Neural crest cell (in vitro differentiated cells): Measurements from ENCODE around the gene TBC1D4. TPM values are rescaled to one million over a fixed set of nuclear protein-coding genes. Genes with fewer than 3 reads are reported as not detected.

Experiments
- DNase-seq: peaks from one replicate; pipeline ENCODE4 v3.0.0; 2021; ENCODE audit warnings: low read depth, mixed read lengths, low spot score
- H3K27ac Mint-ChIP-seq: one replicate; pipeline ENCODE4 v1.8.0; 2021; ENCODE audit warnings: mild to moderate bottlenecking, mixed read lengths; ENCODE audit not compliant: unreplicated experiment
- H3K27me3 Mint-ChIP-seq: 2 replicates; pipeline ENCODE4 v1.8.0; 2021; ENCODE audit warnings: low read depth, mild to moderate bottlenecking, mixed read lengths
- H3K36me3 Mint-ChIP-seq: 2 replicates; pipeline ENCODE4 v1.8.0; 2021; ENCODE audit warnings: low read depth, mild to moderate bottlenecking, mixed read lengths
- H3K4me1 Mint-ChIP-seq: 2 replicates; pipeline ENCODE4 v1.8.0; 2021; ENCODE audit warnings: mixed read lengths
- H3K4me3 Mint-ChIP-seq: one replicate; pipeline ENCODE4 v1.8.0; 2021; ENCODE audit warnings: mild to moderate bottlenecking, mixed read lengths
- H3K9me3 Mint-ChIP-seq: 2 replicates; pipeline ENCODE4 v1.8.0; 2021; ENCODE audit warnings: mixed read lengths
- CTCF ChIP-seq: fragments of 200-600 bp; sonication (generic); conservative IDR thresholded peaks from 2 replicates; pipeline ENCODE4 v1.5.0; 2021; ENCODE audit warnings: antibody characterized with exemption, mild to moderate bottlenecking
- total RNA-seq: library from RNA; stranded (reverse); gene quantifications from 2 replicates; pipeline ENCODE4 v1.2.1, GENCODE V29; 2021

Gene TBC1D4
- total RNA-seq, 1 donor from 2014 or later, result 13.4 TPM

GRCh38 chr13:75514080-75514995 lies 32.4 kb upstream of the TBC1D4 start:
- Mint-ChIP-seq H3K4me3 (no peak overlapping the region), H3K9me3 (peaks cover 3% of the 10 kb centered on the region), H3K27ac (no peak overlapping the region), H3K36me3 (no peaks in the 10 kb centered on the region), H3K27me3 (no peaks in the 10 kb centered on the region), H3K4me1 (no peaks in the 10 kb centered on the region)
- TF ChIP-seq CTCF, result no peak
- DNase-seq, result no peak

GRCh38 chr13:75513271-75513670 lies 31.3 kb upstream of the TBC1D4 start:
- Mint-ChIP-seq H3K4me3 (no peak overlapping the region), H3K27ac (no peak overlapping the region), H3K36me3 (no peaks in the 10 kb centered on the region), H3K9me3 (peaks cover 3% of the 10 kb centered on the region), H3K27me3 (no peaks in the 10 kb centered on the region), H3K4me1 (no peaks in the 10 kb centered on the region)
- no peak for DNase-seq
- TF ChIP-seq CTCF, result no peak

- Mint-ChIP-seq H3K27ac (no peak overlapping the region), H3K27me3 (no peaks in the 10 kb centered on the region), H3K36me3 (no peaks in the 10 kb centered on the region), H3K9me3 (no peaks in the 10 kb centered on the region), H3K4me1 (no peaks in the 10 kb centered on the region), H3K4me3 (no peak overlapping the region)
- no peak for DNase-seq
- TF ChIP-seq CTCF, result no peak
These were observed 30.3 kb upstream of the TBC1D4 start for GRCh38 chr13:75512253-75512652.

GRCh38 chr13:75511051-75511625 lies 29.2 kb upstream of the TBC1D4 start:
- H3K27ac Mint-ChIP-seq, result no peak overlapping the region
- no peaks in the 10 kb centered on the region for H3K4me1 Mint-ChIP-seq
- no peak for DNase-seq
- no peaks in the 10 kb centered on the region for H3K27me3 Mint-ChIP-seq
- no peaks in the 10 kb centered on the region for H3K9me3 Mint-ChIP-seq
- H3K4me3 Mint-ChIP-seq, result no peak overlapping the region
- TF ChIP-seq CTCF, result no peak
- H3K36me3 Mint-ChIP-seq, result no peaks in the 10 kb centered on the region

GRCh38 chr13:75508002-75508548 lies 26.1 kb upstream of the TBC1D4 start:
- Mint-ChIP-seq H3K36me3 (no peaks in the 10 kb centered on the region), H3K4me1 (no peaks in the 10 kb centered on the region), H3K27ac (no peak overlapping the region), H3K4me3 (no peak overlapping the region), H3K9me3 (no peaks in the 10 kb centered on the region), H3K27me3 (no peaks in the 10 kb centered on the region)
- no peak for TF ChIP-seq CTCF
- no peak for DNase-seq
